ENCODE measurements around the gene C1S. TPM values are rescaled to one million over a fixed set of nuclear protein-coding genes. Genes with fewer than 3 reads are reported as not detected.
A peak's percentile ranks its signal among the peaks of the same experiment; 100 is the strongest.

C1S gene
- total and polyA plus RNA-seq, 2 of the 4 experiments (the other 2 are of a cell fraction): 49.6 to 85.4 TPM

DNA sequence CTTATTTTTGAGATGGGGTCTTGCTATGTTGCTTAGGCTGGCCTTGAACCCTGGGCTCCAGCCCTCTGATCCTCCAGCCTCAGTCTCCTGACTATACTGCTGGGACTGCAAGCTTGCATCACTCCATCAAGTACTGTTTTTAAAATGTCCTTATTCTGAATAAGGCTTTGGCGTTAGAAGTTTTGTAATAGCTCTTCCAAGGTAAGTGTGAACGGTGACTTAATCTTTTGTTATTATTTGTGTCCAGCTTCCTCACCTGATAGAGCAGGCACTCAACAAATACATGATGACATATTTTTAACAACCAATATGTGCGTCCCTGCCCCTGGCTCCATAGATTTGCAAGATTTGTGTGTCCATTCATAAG, 47.1 kb downstream of the C1S start:
- peak overlapping the region; percentile 100 for H3K4ac ChIP-seq (ENCODE audit: low read depth, low read length)
- H4K8ac ChIP-seq (ENCODE audit: low read depth in 2 of 2, low read length in 2 of 2): peak overlapping the region; percentile 97 to 100; a peak in 3 of 4 replicates
- peak overlapping the region; percentile 94; the same call in 1 of the 2 replicates for H2BK120ac ChIP-seq (ENCODE audit: low read depth, low read length)
- peak overlapping the region; percentile 97 for H2BK5ac ChIP-seq (ENCODE audit: low read depth, low read length, poor library complexity, severe bottlenecking)
- no peak for ATAC-seq (ENCODE audit: low read depth)
- peak overlapping the region; percentile 91 for H4K5ac ChIP-seq (ENCODE audit: low read depth, low read length)
- POLR2A ChIA-PET (ENCODE audit: unreplicated experiment): no interaction called here
- peak overlapping the region; percentile 97 for H3K27ac ChIP-seq (ENCODE audit: insufficient read depth, low read length)
- peak overlapping the region; percentile 100 for H2AK9ac ChIP-seq (replicated peaks; ENCODE audit: low read depth, low read length, poor library complexity)
- H2AK5ac ChIP-seq (ENCODE audit: low read depth, low read length): peak overlapping the region; percentile 71; the same call in 1 of the 2 replicates
- TF ChIP-seq CEBPB (IDR thresholded peaks at IDR 0.05; ENCODE audit: low read depth, low read length): peak; percentile 29; the same call in 1 of the 2 replicates
- TF ChIP-seq SMC3 (IDR thresholded peaks at IDR 0.05; ENCODE audit: low read depth, low read length): no peak
- peaks cover 27 to 55% of the 10 kb centered on the region in 2 experiments for H3K79me1 ChIP-seq (ENCODE audit: low read depth in 1 of 2, low read length in 2 of 2)
- peak overlapping the region; percentile 94; the same call in 1 of the 2 replicates for H3K56ac ChIP-seq (ENCODE audit: extremely low read depth, insufficient read depth, low read length)
- peaks cover 5% of the 10 kb centered on the region; the same call in 1 of the 2 replicates for H3K4me1 ChIP-seq (ENCODE audit: control insufficient read depth, insufficient read depth, low read length)
- peaks cover 10% of the 10 kb centered on the region for H3K36me3 ChIP-seq (ENCODE audit: control insufficient read depth, insufficient read depth, low read length)
- intact Hi-C loops (cut with micrococcal nuclease): no loop called here
- no TSS peak for BruUV-seq (replicated peaks)
- in situ Hi-C loops (cut with MboI; ENCODE audit: low sequenced_read_pairs): no loop called here
- peaks cover 4% of the 10 kb centered on the region; the same call in 1 of the 2 replicates for H3K9me1 ChIP-seq (ENCODE audit: insufficient read depth, low read length)
- H3K4me3 ChIP-seq (ENCODE audit: insufficient read depth, low read depth, low read length): peak overlapping the region; percentile 66
- H3K9me3 ChIP-seq (ENCODE audit: control insufficient read depth, insufficient read depth, low read length): no peaks in the 10 kb centered on the region
- dilution Hi-C loops (cut with HindIII; ENCODE audit: low sequenced_read_pairs, unreplicated experiment): no loop called here
- H3K4me2 ChIP-seq (ENCODE audit: low read depth, low read length): peak overlapping the region; percentile 96
- peak overlapping the region; percentile 99 for H3K23ac ChIP-seq (ENCODE audit: low read depth, low read length)
- no peak for DNase-seq
- H2BK15ac ChIP-seq (ENCODE audit: low read depth, low read length): no peak overlapping the region
- no peaks in the 10 kb centered on the region for H3K27me3 ChIP-seq (ENCODE audit: control insufficient read depth, insufficient read depth, low read length)
- WGBS, 2 experiments (ENCODE audit: extremely low coverage in 2 of 2, insufficient read length in 1 of 2): 60% methylated on average over 1 of the region's 3 CpGs; no CpG with 5 or more reads in 1 of the 2 experiments
- H3K14ac ChIP-seq (replicated peaks; ENCODE audit: low read depth, low read length): peak overlapping the region; percentile 100; the same call in 1 of the 2 replicates
- CTCF ChIA-PET: interaction anchor here (1.0 to 2.1 kb wide), 3 partner anchors 15 to 183 kb away, joined by 3 to 9 read pairs (median 4); partner anchors contain the start of gene C1S
- H2AFZ ChIP-seq (replicated peaks; ENCODE audit: low read length, poor library complexity): peak overlapping the region; percentile 98
- 0 out of 2 replicates have a peak overlapping the region, but pooled peaks have one; percentile 14 for H2BK20ac ChIP-seq (ENCODE audit: low read depth, low read length)
- no peaks in the 10 kb centered on the region; the same call in none of the 2 replicates for H4K20me1 ChIP-seq (ENCODE audit: insufficient read depth, low read length)
- H3K18ac ChIP-seq (ENCODE audit: low read depth, low read length): no peak overlapping the region
- H3K9ac ChIP-seq (ENCODE audit: low read depth, low read length): peak overlapping the region; percentile 96
- H4K91ac ChIP-seq (ENCODE audit: insufficient read depth, low read depth, low read length): peak overlapping the region; percentile 67; the same call in 1 of the 2 replicates

Data from IMR-90 (cell line).